ENCODE measurements around the gene KLF15. TPM values are rescaled to one million over a fixed set of nuclear protein-coding genes. Genes with fewer than 3 reads are reported as not detected.

Gene KLF15
- total RNA-seq, 1 experiment from 2014 or later: 3.3 TPM

- TF ChIP-seq FOSL1 (IDR thresholded peaks at IDR 0.05; ENCODE audit: low read depth) (no peak), JUND (IDR thresholded peaks at IDR 0.05) (no peak), RAD21 (IDR thresholded peaks at IDR 0.05; ENCODE audit: low read depth) (no peak), SP1 (IDR thresholded peaks at IDR 0.05; ENCODE audit: low read depth) (no peak), EGR1 (IDR thresholded peaks at IDR 0.05; ENCODE audit: low read depth) (no peak), TCF7L2 (IDR thresholded peaks at IDR 0.05; ENCODE audit: borderline replicate concordance, extremely low read depth, insufficient read depth, insufficient read length) (no peak), CBX3 (IDR thresholded peaks at IDR 0.05; ENCODE audit: low read depth) (no peak), POLR2A (IDR thresholded peaks at IDR 0.05; ENCODE audit: borderline replicate concordance, extremely low read depth, insufficient read depth, insufficient read length) (no peak), SRF (IDR thresholded peaks at IDR 0.05; ENCODE audit: low read depth) (no peak), YY1 (IDR thresholded peaks at IDR 0.05; ENCODE audit: extremely low read depth, insufficient replicate concordance, low read depth, low read length) (no peak), EZH2 (IDR thresholded peaks at IDR 0.05) (no peak), ELF1 (IDR thresholded peaks at IDR 0.05; ENCODE audit: borderline replicate concordance, low read depth) (no peak)
- TF ChIP-seq, protein P1, sequence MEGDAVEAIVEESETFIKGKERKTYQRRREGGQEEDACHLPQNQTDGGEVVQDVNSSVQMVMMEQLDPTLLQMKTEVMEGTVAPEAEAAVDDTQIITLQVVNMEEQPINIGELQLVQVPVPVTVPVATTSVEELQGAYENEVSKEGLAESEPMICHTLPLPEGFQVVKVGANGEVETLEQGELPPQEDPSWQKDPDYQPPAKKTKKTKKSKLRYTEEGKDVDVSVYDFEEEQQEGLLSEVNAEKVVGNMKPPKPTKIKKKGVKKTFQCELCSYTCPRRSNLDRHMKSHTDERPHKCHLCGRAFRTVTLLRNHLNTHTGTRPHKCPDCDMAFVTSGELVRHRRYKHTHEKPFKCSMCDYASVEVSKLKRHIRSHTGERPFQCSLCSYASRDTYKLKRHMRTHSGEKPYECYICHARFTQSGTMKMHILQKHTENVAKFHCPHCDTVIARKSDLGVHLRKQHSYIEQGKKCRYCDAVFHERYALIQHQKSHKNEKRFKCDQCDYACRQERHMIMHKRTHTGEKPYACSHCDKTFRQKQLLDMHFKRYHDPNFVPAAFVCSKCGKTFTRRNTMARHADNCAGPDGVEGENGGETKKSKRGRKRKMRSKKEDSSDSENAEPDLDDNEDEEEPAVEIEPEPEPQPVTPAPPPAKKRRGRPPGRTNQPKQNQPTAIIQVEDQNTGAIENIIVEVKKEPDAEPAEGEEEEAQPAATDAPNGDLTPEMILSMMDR (IDR thresholded peaks at IDR 0.05 in 2 of 3, conservative IDR thresholded peaks at IDR 0.05 in 1 of 3; ENCODE audit: borderline replicate concordance in 1 of 3, insufficient read depth in 1 of 3, low read depth in 2 of 3, low read length in 2 of 3): no peak
- TF ChIP-seq, protein P2, sequence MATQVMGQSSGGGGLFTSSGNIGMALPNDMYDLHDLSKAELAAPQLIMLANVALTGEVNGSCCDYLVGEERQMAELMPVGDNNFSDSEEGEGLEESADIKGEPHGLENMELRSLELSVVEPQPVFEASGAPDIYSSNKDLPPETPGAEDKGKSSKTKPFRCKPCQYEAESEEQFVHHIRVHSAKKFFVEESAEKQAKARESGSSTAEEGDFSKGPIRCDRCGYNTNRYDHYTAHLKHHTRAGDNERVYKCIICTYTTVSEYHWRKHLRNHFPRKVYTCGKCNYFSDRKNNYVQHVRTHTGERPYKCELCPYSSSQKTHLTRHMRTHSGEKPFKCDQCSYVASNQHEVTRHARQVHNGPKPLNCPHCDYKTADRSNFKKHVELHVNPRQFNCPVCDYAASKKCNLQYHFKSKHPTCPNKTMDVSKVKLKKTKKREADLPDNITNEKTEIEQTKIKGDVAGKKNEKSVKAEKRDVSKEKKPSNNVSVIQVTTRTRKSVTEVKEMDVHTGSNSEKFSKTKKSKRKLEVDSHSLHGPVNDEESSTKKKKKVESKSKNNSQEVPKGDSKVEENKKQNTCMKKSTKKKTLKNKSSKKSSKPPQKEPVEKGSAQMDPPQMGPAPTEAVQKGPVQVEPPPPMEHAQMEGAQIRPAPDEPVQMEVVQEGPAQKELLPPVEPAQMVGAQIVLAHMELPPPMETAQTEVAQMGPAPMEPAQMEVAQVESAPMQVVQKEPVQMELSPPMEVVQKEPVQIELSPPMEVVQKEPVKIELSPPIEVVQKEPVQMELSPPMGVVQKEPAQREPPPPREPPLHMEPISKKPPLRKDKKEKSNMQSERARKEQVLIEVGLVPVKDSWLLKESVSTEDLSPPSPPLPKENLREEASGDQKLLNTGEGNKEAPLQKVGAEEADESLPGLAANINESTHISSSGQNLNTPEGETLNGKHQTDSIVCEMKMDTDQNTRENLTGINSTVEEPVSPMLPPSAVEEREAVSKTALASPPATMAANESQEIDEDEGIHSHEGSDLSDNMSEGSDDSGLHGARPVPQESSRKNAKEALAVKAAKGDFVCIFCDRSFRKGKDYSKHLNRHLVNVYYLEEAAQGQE (IDR thresholded peaks at IDR 0.05; ENCODE audit: low read depth): no peak
- no peak overlapping the region for H3K4me3 ChIP-seq (replicated peaks in 1 of 2; ENCODE audit: low read depth in 1 of 2, low read length in 2 of 2)
- H3K4me2 ChIP-seq (ENCODE audit: low read length): no peak overlapping the region
- ChIA-PET POLR2A (no interaction called here), CTCF (no interaction called here), RAD21 (ENCODE audit: low non-redundant PET in 1 of 2, low total read pairs in 2 of 2, uncharacterized antibody in 2 of 2, unreplicated experiment in 2 of 2) (no interaction called here)
- no peaks in the 10 kb centered on the region for H3K36me3 ChIP-seq (ENCODE audit: control insufficient read depth in 1 of 2, insufficient read depth in 2 of 2, low read length in 2 of 2)
- H3K9ac ChIP-seq (ENCODE audit: low read length): no peak overlapping the region
- H3K9me2 ChIP-seq (ENCODE audit: insufficient read depth): no peaks in the 10 kb centered on the region
- no peaks in the 10 kb centered on the region for H4K20me1 ChIP-seq (ENCODE audit: insufficient read depth)
- ATAC-seq: no peak
- no TSS peak for BruUV-seq (replicated peaks)
- H2AFZ ChIP-seq (ENCODE audit: low read depth, low read length, poor library complexity, severe bottlenecking): no peak overlapping the region
- intact Hi-C loops (cut with micrococcal nuclease): no loop called here
- no peaks in the 10 kb centered on the region; a peak in 1 of 4 replicates for H3K9me3 ChIP-seq (ENCODE audit: control insufficient read depth in 1 of 2, insufficient read depth in 1 of 2, low read depth in 1 of 2, low read length in 2 of 2)
- no peak for DNase-seq (ENCODE audit: low read depth, low spot score)
- no peaks in the 10 kb centered on the region for H3K27me3 ChIP-seq (ENCODE audit: insufficient read depth, low read length)
- H3K4me1 ChIP-seq (ENCODE audit: control insufficient read depth in 1 of 2, insufficient read depth in 2 of 2, low read length in 2 of 2): no peaks in the 10 kb centered on the region
- H3K79me2 ChIP-seq (ENCODE audit: insufficient read depth, low read length): no peaks in the 10 kb centered on the region
- no peak overlapping the region for H3K27ac ChIP-seq (ENCODE audit: low read depth, low read length)
Measured at GRCh38 chr3:126309165-126309564, 48.0 kb downstream of the KLF15 start.

Measured in HCT116 (cell line).